C4-2B (cell line): ENCODE results near the gene TSPEAR.

Experiments
- CTCF ChIP-seq: fragments of 450-650 bp; conservative IDR thresholded peaks from 2 replicates; pipeline ENCODE4 v1.5.1; 2017; ENCODE audit warnings: mild to moderate bottlenecking
- ZFX ChIP-seq: fragments of 450-650 bp; IDR thresholded peaks from 2 replicates; pipeline ENCODE4 v1.6.1; 2017

GRCh38 chr21:44711327-44712202, at the start of gene TSPEAR:
- TF ChIP-seq CTCF (no peak; the same call in 1 of the 2 replicates), ZFX (no peak)
